GM23248 (cell line): ENCODE data around the gene ZNF177.
"Not testable (repeated sequence)": the region's sequence is repeated elsewhere in the genome, so short reads cannot be mapped to it uniquely, and the experiment has no call there.

Experiments
- EZH2 ChIP-seq: fragments of 200-600 bp; sonication (generic); IDR thresholded peaks from 2 replicates; pipeline ENCODE4 v1.6.1; 2018; ENCODE audit warnings: antibody characterized with exemption, mild to moderate bottlenecking; ENCODE audit not compliant: insufficient read depth, poor library complexity, severe bottlenecking
- EZH2phosphoT487 ChIP-seq: fragments of 200-600 bp; sonication (generic); IDR thresholded peaks from 2 replicates; pipeline ENCODE4 v1.6.1; 2018; ENCODE audit warnings: antibody characterized with exemption, moderate library complexity, mild to moderate bottlenecking, low read depth; ENCODE audit not compliant: insufficient read depth

- TF ChIP-seq EZH2, EZH2phosphoT487: not testable (repeated sequence)
Measured at GRCh38 chr19:9322201-9322600, 40.6 kb upstream of the ZNF177 start.
